Daoy (cell line): ENCODE results near the gene BCL2L1. TPM values are rescaled to one million over a fixed set of nuclear protein-coding genes. Genes with fewer than 3 reads are reported as not detected.

Experiments
- DNase-seq: peaks from one replicate; pipeline ENCODE4 v3.0.0-alpha.2; 2015; ENCODE audit warnings: low read depth
- total RNA-seq: library from RNA; depleted of rRNA; stranded (reverse); fragments of >200 nt; shearing (Covaris generic); gene quantifications from 2 replicates; pipeline ENCODE4 v1.2.3, GENCODE V29; 2014

Gene BCL2L1
- total RNA-seq, 1 experiment from 2014 or later: 49.1 TPM

- DNase-seq: no peak
Measured at GRCh38 chr20:31708736-31709534, 13.7 kb downstream of the BCL2L1 start.

- DNase-seq: no peak
Measured at GRCh38 chr20:31707994-31708735, 14.5 kb downstream of the BCL2L1 start.

GRCh38 chr20:31707258-31707615 lies 15.4 kb downstream of the BCL2L1 start:
- no peak for DNase-seq

- no peak for DNase-seq
Measured at GRCh38 chr20:31706607-31707257, 15.9 kb downstream of the BCL2L1 start.

- DNase-seq: no peak
Measured at GRCh38 chr20:31705598-31706597, 16.8 kb downstream of the BCL2L1 start.

GRCh38 chr20:31705191-31705590 lies 17.5 kb downstream of the BCL2L1 start:
- DNase-seq: no peak

- peak; percentile 94 for DNase-seq
Measured at GRCh38 chr20:31704225-31705119, 18.2 kb downstream of the BCL2L1 start.

- DNase-seq: no peak
Measured at GRCh38 chr20:31701591-31701990, 21.1 kb downstream of the BCL2L1 start.

GRCh38 chr20:31700747-31701146 lies 21.9 kb downstream of the BCL2L1 start:
- DNase-seq: no peak

- DNase-seq: no peak
Measured at GRCh38 chr20:31699801-31700728, 22.6 kb downstream of the BCL2L1 start.

GRCh38 chr20:31698803-31699718 lies 23.6 kb downstream of the BCL2L1 start:
- peak; percentile 89 for DNase-seq

GRCh38 chr20:31698243-31698802 lies 24.3 kb downstream of the BCL2L1 start:
- DNase-seq: no peak

GRCh38 chr20:31695849-31696804 lies 26.5 kb downstream of the BCL2L1 start:
- peak; percentile 64 for DNase-seq

- DNase-seq: no peak
Measured at GRCh38 chr20:31694842-31695593, 27.6 kb downstream of the BCL2L1 start.

GRCh38 chr20:31693987-31694661 lies 28.5 kb downstream of the BCL2L1 start:
- DNase-seq: no peak
